ENCODE measurements around the gene L1TD1.

- TF ChIP-seq, protein P1, sequence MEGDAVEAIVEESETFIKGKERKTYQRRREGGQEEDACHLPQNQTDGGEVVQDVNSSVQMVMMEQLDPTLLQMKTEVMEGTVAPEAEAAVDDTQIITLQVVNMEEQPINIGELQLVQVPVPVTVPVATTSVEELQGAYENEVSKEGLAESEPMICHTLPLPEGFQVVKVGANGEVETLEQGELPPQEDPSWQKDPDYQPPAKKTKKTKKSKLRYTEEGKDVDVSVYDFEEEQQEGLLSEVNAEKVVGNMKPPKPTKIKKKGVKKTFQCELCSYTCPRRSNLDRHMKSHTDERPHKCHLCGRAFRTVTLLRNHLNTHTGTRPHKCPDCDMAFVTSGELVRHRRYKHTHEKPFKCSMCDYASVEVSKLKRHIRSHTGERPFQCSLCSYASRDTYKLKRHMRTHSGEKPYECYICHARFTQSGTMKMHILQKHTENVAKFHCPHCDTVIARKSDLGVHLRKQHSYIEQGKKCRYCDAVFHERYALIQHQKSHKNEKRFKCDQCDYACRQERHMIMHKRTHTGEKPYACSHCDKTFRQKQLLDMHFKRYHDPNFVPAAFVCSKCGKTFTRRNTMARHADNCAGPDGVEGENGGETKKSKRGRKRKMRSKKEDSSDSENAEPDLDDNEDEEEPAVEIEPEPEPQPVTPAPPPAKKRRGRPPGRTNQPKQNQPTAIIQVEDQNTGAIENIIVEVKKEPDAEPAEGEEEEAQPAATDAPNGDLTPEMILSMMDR (IDR thresholded peaks at IDR 0.05; ENCODE audit: poor library complexity, severe bottlenecking): no peak
- TF ChIP-seq SMC3 (conservative IDR thresholded peaks at IDR 0.05; ENCODE audit: poor library complexity) (no peak), EZH2 (IDR thresholded peaks at IDR 0.05; ENCODE audit: borderline replicate concordance, insufficient read depth, low read length, poor library complexity, severe bottlenecking) (no peak), EP300 (conservative IDR thresholded peaks at IDR 0.05; ENCODE audit: poor library complexity, severe bottlenecking) (no peak), RAD21 (conservative IDR thresholded peaks at IDR 0.05) (no peak), TAF1 (IDR thresholded peaks at IDR 0.05; ENCODE audit: low read depth) (no peak)
- TF ChIP-seq, protein P2, sequence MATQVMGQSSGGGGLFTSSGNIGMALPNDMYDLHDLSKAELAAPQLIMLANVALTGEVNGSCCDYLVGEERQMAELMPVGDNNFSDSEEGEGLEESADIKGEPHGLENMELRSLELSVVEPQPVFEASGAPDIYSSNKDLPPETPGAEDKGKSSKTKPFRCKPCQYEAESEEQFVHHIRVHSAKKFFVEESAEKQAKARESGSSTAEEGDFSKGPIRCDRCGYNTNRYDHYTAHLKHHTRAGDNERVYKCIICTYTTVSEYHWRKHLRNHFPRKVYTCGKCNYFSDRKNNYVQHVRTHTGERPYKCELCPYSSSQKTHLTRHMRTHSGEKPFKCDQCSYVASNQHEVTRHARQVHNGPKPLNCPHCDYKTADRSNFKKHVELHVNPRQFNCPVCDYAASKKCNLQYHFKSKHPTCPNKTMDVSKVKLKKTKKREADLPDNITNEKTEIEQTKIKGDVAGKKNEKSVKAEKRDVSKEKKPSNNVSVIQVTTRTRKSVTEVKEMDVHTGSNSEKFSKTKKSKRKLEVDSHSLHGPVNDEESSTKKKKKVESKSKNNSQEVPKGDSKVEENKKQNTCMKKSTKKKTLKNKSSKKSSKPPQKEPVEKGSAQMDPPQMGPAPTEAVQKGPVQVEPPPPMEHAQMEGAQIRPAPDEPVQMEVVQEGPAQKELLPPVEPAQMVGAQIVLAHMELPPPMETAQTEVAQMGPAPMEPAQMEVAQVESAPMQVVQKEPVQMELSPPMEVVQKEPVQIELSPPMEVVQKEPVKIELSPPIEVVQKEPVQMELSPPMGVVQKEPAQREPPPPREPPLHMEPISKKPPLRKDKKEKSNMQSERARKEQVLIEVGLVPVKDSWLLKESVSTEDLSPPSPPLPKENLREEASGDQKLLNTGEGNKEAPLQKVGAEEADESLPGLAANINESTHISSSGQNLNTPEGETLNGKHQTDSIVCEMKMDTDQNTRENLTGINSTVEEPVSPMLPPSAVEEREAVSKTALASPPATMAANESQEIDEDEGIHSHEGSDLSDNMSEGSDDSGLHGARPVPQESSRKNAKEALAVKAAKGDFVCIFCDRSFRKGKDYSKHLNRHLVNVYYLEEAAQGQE (IDR thresholded peaks at IDR 0.05; ENCODE audit: borderline replicate concordance): no peak
These were observed 17.0 kb upstream of the L1TD1 start for GRCh38 chr1:62177621-62178020.

Data from neural cell (in vitro differentiated cells).